Stimulated activated CD4-positive, alpha-beta T cell treated with anti-CD3 and anti-CD28 coated beads, TNF-alpha, amount 100 ng/mL, for 24 hours (primary cell): Measurements from ENCODE around the gene RBM15.

Experiments used
- DNase-seq, 3 experiments: peaks; one replicate each; pipeline ENCODE4 v3.0.0-alpha.2; 2020; ENCODE audit warnings: low read depth in 3 of 3

RBM15 gene

DNA sequence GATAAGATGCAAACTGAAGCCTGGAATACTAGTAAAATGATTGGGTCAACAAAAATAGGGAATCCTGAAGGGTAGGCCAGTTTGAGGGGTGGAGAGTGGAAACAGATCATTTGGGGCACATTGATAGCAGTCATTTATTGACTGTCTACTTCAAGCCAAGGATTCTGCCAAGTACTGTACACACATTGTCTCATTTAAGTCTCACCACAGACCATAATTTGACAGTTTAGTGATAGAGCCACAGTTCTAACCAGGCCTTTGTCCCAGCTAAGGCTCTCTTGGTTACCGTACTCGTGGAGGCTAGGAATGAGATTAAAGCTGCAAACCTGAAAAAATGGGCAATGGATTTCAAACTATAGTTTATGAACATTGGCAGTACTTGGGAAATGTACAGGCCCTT, 11.2 kb downstream of the RBM15 start:
- no peak for DNase-seq

DNA sequence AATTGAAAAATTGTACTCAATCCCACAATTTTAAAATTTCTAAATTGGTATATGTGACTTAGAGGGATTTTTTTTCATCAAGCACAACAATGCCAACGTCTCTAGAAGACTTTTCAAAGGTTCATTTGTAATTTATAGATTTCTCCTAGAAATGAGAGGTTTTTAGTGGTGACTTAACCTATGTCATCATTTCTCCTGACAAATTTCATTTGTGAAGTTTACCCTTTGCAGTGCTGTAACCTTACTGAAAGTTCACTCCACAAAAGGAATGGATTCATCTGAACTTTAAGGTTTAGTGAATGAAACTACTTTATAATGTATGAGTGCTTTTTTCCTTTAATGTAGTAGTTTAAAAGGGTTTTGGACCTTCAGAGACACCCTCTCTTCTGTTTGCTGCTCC, 16.1 kb downstream of the RBM15 start:
- DNase-seq, result no peak

DNA sequence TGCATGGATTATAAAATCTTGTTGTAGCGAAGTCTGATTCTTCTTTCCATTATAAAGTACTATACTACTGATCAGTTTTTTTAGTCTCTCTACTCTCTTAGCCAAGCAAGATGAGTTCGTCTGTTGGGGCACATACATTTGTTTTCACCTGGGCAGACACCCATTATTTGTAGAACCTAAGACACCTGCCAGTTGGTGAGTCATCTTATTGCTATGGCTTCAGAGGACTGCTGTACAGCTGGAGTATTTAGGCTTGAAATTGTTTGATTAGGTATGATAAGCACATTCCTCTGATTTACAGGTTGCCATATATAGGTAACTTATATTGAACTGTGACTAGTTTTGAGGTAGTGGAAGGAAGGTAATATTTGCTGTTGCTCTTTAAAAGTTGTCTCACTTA, 17.2 kb downstream of the RBM15 start:
- no peak for DNase-seq

GRCh38 chr1:110360431-110360830, 21.3 kb downstream of the RBM15 start:
- DNase-seq, result no peak

DNA sequence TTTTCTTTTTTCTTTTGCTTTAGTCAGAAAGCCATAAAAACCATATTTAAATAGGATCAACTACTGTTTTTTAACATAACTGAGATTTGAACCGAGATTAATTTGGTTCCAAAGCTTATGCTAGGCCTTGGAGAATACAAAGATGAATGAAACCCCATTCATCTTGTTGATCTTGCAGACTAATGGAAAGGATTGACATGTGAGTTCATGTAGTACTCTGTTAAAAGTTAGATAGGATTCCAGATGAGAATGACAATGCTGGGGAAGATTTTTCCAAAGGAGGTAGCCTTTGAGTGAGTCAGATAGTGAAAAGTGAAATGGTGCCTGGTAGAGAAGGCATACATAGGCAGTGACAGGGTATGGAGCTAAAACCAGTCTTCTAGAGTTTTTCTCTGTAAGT, 22.7 kb downstream of the RBM15 start:
- DNase-seq, result no peak

- DNase-seq, result no peak
These were observed 25.0 kb downstream of the RBM15 start for GRCh38 chr1:110364221-110364620.

- DNase-seq, result no peak
These were observed 31.6 kb downstream of the RBM15 start for GRCh38 chr1:110370827-110371226.

DNA sequence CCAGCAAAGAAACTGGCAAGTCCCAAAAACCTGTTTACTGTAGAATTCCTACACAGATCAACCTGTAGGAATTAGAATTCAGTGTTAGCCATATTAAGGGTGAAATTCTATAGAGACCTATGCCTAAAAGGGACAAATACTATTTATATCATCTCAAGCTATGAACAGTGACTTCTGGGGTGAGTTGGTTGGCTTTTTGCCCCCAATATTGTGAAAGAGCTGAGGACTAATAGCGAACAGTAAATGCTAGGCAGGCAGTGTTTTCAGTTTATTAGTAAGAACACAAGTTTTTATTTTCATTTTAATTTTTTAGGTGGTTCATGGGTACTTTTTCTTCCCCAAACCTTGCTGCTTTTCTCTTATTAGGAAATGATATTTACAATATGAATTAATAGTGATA, 36.3 kb downstream of the RBM15 start:
- DNase-seq, result no peak

- no peak for DNase-seq
These were observed 41.6 kb downstream of the RBM15 start for GRCh38 chr1:110380672-110381283.

DNA sequence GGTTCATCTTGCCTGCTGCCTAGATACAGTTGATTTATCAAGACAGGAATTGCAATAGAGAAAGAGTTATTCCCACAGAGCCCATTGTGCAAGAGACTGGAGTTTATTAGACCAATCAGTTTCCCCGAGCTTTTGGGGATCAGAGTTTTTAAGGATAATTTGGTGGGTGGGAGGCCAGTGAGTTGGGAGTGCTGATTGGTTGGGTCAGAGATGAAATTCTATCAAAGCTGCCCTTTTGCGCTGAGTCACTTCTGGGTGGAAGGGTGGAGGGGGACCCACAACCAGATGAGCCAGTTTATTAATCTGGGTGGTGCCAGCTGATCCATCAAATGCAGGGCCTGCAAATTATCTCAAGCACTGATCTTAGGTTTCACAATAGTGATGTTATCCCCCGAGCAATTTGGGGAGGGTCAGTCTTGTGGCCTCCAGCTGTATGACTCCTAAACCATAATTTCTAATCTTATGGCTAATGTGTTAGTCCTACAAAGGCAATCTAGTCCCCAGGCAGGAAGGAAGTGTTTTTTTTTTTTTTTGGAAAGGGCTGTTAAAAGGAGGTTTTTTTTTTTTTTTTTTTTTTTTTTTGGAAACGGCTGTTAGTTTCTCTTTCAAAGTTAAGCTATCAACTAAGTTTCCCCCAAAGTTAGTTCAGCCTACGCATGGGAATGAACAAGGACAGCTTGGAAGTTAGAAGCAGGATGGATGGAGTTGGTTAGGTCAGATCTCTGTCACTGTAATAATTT, 44.2 kb downstream of the RBM15 start:
- DNase-seq, result no peak

DNA sequence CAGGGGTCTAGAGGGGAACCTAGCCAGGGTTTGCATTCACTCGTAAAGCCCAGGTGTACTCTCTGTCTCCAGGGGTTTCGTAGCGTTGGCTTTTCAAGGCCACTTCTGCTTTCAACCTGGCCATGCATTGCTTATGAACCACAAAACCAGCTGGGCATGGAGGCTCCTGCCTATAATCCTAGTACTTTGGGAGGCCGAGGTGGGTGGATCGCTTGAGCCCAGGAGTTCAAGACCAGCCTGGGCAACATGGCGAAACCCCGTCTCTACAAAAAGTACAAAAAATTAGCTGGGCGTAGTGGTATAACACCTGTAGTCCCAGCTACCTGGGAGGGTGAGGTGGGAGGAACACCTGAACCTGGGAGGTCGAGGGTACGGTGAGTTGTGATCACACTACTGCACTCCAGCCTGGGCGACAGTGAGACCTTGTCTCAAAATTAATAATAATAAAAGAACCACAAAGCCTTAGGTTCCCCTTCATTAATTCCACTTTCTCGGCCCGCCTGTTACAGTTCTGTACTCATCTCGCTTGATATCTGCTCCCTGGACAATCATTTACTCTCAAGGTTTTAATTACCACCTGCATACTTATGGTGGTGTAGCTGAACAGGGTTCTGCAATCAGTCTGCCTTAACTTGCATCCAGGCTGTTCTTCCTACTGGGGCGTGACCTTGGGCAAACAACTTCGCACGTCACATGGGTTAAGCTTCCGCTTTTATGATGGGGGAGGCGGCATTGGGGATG, 45.6 kb downstream of the RBM15 start:
- DNase-seq, result no peak

GRCh38 chr1:110385369-110385768, 46.2 kb downstream of the RBM15 start:
- no peak for DNase-seq

- DNase-seq, result no peak
These were observed 48.0 kb downstream of the RBM15 start for GRCh38 chr1:110387048-110387754.

DNA sequence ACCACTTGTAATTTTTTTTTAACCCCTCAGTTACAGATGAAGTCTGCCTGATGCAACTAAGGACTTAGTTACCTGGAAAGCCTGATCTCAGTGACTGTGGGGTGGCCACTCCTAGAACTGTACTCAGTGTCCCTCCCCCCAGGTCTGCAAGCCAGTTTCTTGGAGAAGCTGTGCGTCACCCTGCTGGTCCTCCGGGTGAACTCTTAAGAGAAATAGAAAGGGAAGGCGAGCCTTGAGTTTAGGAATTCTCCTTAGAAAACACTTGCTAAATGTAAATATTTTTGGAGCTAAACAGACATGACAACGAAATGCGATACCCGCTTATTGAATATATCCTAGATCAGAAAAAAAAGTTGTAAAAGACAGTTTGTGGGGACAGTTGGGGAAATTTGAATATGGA, 50.9 kb downstream of the RBM15 start:
- DNase-seq, result no peak

GRCh38 chr1:110390692-110391245, 51.6 kb downstream of the RBM15 start, which contains the start of gene SLC16A4:
Gene SLC16A4 (minus strand): TSS chr1:110391026. CDS start chr1:110389323, 1,703 bp downstream.
- no peak for DNase-seq

- no peak for DNase-seq
These were observed 54.1 kb downstream of the RBM15 start for GRCh38 chr1:110393286-110393685.

DNA sequence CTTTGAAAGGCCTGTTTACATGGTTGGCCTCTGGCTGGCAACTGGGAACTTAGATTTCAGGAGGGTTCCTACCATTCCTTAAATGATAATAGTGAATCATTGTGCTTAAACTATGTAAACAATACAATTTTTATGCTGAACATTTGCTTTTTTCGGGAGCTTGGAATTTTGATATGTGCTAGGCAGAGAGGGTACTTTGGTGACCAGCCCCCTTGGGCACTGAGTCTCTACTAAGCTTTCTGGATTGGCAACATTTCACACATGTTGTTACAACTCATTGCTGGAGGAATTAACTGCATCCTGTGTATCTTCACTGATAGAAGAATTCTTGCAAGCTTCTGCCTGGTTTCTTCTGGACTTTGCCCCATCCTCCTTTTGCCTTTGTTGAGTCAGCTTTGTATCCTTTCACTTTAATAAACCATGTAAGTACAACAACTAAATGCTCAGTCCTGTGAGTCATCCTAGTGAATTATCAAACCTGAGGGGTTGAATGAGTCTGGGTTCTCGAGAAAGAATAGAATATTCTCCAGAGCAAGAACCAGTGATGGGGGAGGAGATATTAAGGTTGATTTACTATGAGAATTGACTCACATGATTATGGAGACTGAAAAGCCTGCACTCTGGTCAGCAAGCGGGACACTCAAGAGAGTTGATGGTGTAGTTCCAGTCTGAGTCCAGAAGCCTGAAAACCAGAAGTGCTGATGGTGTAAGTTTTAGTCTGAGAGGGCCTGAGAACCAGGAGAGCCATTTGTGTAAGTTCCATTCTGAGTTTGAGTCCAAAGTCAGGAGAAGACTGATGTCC, 54.7 kb downstream of the RBM15 start:
- DNase-seq, result no peak

GRCh38 chr1:110394493-110394820, 55.3 kb downstream of the RBM15 start:
- no peak for DNase-seq
